Measurements from ENCODE around the gene HORMAD2.

DNA sequence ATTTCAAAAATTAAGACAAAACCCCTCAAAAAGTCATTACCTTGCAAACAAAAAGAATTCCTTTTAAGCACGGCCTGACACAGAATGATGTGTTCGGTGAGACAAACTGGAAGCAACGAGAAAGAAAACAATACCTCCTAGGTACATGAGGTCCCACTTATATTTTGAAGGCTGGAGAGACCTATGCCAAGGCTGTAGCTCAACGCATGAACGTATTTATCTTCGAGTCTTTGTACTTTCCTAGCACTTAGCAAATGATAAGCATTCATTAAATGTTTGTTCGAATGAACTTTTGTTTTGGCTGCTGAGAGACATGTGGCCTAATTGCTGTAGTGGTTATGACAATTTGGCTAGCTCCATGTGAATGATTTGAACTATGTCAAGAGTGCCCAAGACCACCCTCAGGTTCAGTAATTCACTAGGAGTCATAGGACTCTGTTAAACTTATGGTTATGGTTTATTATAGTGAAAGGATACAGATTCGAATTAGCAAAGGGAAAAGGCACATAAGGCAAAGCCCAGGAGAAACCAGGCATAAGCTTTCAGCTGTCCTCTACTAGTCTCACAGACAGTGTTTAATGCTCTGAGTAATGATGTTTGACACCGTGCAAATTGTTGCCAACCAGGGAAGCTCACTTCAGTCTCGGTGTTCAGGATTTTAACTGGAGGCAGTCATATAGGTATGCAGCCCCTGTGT lies 26.0 kb upstream of the HORMAD2 start:
- TF ChIP-seq ZNF670 (tag by site-specific recombination; IDR thresholded peaks at IDR 0.05; ENCODE audit: low read depth) (no peak), ZNF416 (tag by site-specific recombination; IDR thresholded peaks at IDR 0.05) (no peak), ZNF521 (tag by site-specific recombination; IDR thresholded peaks at IDR 0.05) (no peak), ZBTB17 (tag by site-specific recombination; IDR thresholded peaks at IDR 0.05) (no peak), ZNF555 (tag by site-specific recombination; conservative IDR thresholded peaks at IDR 0.05) (no peak)
